Measurements from ENCODE around the gene KMT2D.
"Not testable (repeated sequence)": the region's sequence is repeated elsewhere in the genome, so short reads cannot be mapped to it uniquely, and the experiment has no call there.

The KMT2D gene

GRCh38 chr12:49088150-49088931 is 27.7 kb upstream of the KMT2D start:
- DNase-seq: peak; percentile 84

- no peak for DNase-seq
These were observed 25.5 kb upstream of the KMT2D start for GRCh38 chr12:49086116-49086515.

GRCh38 chr12:49084438-49084837 is 23.8 kb upstream of the KMT2D start:
- DNase-seq: no peak

GRCh38 chr12:49079793-49080192 is 19.2 kb upstream of the KMT2D start:
- no peak for DNase-seq

GRCh38 chr12:49070971-49071370 is 10.4 kb upstream of the KMT2D start:
- DNase-seq: no peak

- DNase-seq: peak; percentile 97
These were observed 9.1 kb upstream of the KMT2D start, which contains the start of gene RHEBL1 for GRCh38 chr12:49069507-49070346. RHEBL1 (minus strand) TSS chr12:49069979; CDS start chr12:49069785, 194 bp downstream.

GRCh38 chr12:49068879-49069506 is 8.4 kb upstream of the KMT2D start:
- no peak for DNase-seq

GRCh38 chr12:49066120-49066519 is 5.5 kb upstream of the KMT2D start:
- no peak for DNase-seq

- DNase-seq: no peak
These were observed 4.2 kb upstream of the KMT2D start for GRCh38 chr12:49064767-49065152.

GRCh38 chr12:49061916-49062315 is 1.3 kb upstream of the KMT2D start:
- not testable (repeated sequence) for DNase-seq

- DNase-seq: no peak
These were observed 610 bp upstream of the KMT2D start for GRCh38 chr12:49061157-49061650.

GRCh38 chr12:49059299-49060171 is 1.1 kb downstream of the KMT2D start:
- peak; percentile 28 for DNase-seq

- no peak for DNase-seq
These were observed 1.6 kb downstream of the KMT2D start for GRCh38 chr12:49059045-49059298.

- DNase-seq: no peak
These were observed 2.1 kb downstream of the KMT2D start for GRCh38 chr12:49058366-49059044.

- no peak for DNase-seq
These were observed 2.7 kb downstream of the KMT2D start for GRCh38 chr12:49057888-49058287.

GRCh38 chr12:49055978-49056754 is 4.4 kb downstream of the KMT2D start:
- DNase-seq: no peak

GRCh38 chr12:49055092-49055491 is 5.5 kb downstream of the KMT2D start:
- DNase-seq: no peak

GRCh38 chr12:49054524-49054923 is 6.1 kb downstream of the KMT2D start:
- DNase-seq: no peak

GRCh38 chr12:49054096-49054495 is 6.5 kb downstream of the KMT2D start:
- DNase-seq: no peak

GRCh38 chr12:49052451-49053208 is 8.0 kb downstream of the KMT2D start:
- DNase-seq: no peak

Measured in NCI-H2107 (cell line).